HL-60/S4 treated with phorbol 12-myristate 13-acetate at 8.2 ng/mL for 4 days and 3 days (cell line): ENCODE measurements around the gene PCDHGA9.
"Not testable (repeated sequence)": the region's sequence is repeated elsewhere in the genome, so short reads cannot be mapped to it uniquely, and the experiment has no call there.

Experiments
- in situ Hi-C: fragments of 300-500 bp; cut with MboI; formaldehyde crosslinking; loops from 2 replicates; pipeline ENCODE4 v1.15.0; 2022; ENCODE audit warnings: low sequenced_read_pairs

The PCDHGA9 gene

DNA sequence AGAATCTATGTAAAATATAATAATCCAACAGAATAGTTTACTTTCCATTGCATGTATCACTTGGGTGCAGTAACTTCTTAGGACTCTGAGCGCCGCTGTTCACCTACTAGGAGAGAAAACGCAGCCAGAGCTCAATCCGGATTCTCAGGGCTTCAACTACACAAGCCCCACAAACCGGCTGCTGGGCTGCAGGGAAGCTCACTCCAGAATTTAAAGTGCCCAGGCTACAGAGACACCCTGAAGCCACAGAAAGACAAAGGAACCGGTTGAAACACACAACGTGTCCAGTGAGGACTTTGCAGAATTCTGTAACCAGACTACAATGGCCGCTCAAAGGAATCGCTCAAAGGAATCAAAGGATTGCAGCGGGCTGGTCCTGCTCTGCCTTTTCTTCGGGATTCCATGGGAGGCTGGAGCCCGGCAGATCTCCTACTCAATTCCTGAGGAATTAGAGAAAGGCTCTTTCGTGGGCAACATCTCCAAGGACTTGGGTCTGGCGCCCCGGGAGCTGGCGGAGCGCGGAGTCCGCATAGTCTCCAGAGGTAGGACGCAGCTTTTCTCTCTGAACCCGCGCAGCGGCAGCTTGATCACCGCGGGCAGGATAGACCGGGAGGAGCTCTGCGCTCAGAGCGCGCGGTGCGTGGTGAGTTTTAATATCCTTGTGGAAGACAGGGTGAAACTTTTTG lies 10.4 kb downstream of the PCDHGA9 start, which contains the start of gene PCDHGA10:
TSS of gene PCDHGA10 (plus strand) at position 134 of the 686 bp plus-strand sequence. CDS start at position 323, 189 bp downstream.
- in situ Hi-C loops: loop anchor here (10.0 kb wide), 2 partner anchors 112 to 142 kb away; no protein-coding TSS in a partner anchor

DNA sequence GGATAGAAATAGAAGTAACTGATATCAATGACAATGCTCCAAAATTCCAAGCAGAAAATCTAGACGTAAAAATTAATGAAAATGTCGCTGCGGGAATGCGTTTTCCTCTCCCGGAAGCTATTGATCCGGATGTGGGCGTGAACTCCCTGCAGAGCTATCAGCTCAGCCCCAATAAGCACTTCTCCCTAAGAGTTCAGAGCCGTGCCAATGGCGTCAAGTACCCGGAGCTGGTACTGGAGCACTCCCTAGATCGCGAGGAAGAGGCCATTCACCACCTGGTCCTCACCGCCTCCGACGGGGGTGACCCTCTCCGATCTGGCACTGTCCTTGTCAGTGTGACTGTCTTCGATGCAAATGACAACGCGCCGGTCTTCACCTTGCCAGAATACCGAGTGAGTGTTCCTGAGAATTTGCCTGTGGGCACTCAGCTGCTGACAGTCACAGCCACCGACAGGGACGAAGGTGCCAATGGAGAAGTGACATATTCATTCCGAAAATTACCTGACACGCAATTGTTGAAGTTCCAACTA lies 11.0 kb downstream of the PCDHGA9 start:
- in situ Hi-C loops: loop anchor here (10.0 kb wide), 2 partner anchors 111 to 141 kb away; no protein-coding TSS in a partner anchor

DNA sequence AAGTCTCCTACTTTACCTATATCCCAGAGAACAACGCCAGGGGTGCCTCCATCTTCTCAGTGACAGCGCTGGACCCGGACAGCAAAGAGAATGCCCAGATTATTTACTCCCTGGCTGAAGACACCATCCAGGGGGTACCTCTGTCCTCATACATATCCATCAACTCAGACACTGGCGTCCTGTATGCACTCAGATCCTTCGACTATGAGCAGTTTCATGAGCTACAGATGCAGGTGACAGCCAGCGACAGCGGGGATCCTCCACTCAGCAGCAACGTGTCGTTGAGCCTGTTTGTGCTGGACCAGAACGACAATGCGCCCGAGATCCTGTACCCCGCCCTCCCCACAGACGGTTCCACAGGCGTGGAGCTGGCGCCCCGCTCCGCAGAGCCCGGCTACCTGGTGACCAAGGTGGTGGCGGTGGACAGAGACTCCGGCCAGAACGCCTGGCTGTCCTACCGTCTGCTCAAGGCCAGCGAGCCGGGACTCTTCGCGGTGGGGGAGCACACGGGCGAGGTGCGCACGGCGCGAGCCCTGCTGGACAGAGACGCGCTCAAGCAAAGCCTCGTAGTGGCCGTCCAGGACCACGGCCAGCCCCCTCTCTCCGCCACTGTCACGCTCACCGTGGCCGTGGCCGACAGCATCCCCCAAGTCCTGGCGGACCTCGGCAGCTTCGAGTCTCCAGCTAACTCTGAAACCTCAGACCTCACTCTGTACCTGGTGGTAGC lies 12.1 kb downstream of the PCDHGA9 start:
- in situ Hi-C loops: loop anchor here (10.0 kb wide), 2 partner anchors 110 to 140 kb away; no protein-coding TSS in a partner anchor

DNA sequence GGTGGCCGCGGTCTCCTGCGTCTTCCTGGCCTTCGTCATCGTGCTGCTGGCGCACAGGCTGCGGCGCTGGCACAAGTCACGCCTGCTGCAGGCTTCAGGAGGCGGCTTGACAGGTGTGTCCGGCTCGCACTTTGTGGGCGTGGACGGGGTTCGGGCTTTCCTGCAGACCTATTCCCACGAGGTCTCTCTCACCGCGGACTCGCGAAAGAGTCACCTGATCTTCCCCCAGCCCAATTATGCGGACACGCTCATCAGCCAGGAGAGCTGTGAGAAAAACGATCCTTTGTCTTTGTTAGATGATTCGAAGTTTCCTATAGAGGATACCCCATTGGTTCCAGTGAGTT lies 12.7 kb downstream of the PCDHGA9 start:
- in situ Hi-C loops: loop anchor here (10.0 kb wide), 2 partner anchors 110 to 140 kb away; no protein-coding TSS in a partner anchor

DNA sequence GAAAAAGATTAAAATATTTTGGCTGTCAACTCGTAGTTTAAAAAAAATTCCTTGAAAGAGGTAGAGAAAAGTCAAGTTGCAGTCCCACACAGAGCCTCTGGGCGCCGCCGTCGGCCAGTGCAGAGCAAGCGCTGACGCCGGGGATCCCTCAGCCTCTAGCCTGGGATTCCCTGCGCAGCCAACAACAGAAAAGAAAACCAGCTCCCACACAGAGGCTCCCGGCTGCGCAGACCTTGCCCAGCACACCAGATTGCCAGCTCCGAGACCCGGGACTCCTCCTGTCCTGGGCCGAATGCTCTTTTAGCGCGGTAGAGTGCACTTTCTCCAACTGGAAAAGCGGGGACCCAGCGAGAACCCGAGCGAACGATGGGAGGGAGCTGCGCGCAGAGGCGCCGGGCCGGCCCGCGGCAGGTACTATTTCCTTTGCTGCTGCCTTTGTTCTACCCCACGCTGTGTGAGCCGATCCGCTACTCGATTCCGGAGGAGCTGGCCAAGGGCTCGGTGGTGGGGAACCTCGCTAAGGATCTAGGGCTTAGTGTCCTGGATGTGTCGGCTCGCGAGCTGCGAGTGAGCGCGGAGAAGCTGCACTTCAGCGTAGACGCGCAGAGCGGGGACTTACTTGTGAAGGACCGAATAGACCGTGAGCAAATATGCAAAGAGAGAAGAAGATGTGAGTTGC lies 15.1 kb downstream of the PCDHGA9 start, which contains the start of gene PCDHGB7:
TSS of gene PCDHGB7 (plus strand) at position 184 of the 679 bp plus-strand sequence. CDS start at position 367, 183 bp downstream.
- in situ Hi-C loops: loop anchor here (10.0 kb wide), 2 partner anchors 107 to 137 kb away; no protein-coding TSS in a partner anchor

DNA sequence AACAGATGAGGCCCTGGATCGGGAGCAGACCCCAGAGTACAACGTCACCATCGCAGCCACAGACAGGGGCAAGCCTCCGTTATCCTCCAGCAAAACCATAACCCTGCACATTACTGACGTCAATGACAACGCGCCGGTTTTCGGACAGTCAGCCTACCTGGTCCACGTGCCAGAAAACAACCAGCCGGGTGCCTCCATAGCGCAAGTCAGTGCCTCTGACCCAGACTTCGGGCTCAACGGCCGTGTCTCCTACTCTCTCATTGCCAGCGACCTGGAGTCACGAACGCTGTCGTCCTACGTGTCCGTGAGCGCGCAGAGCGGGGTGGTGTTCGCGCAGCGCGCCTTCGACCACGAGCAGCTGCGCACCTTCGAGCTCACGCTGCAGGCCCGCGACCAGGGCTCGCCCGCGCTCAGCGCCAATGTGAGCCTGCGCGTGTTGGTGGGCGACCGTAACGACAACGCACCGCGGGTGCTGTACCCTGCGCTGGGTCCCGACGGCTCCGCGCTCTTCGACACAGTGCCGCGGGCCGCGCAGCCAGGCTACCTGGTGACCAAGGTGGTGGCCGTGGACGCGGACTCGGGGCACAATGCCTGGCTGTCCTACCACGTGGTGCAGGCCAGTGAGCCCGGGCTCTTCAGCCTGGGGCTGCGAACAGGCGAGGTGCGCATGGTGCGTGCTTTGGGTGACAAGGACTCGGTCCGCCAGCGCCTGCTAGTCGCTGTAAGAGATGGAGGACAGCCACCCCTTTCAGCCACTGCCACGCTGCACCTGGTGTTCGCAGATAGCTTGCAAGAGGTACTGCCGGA lies 16.7 kb downstream of the PCDHGA9 start:
- in situ Hi-C loops: loop anchor here (10.0 kb wide), 2 partner anchors 106 to 136 kb away; no protein-coding TSS in a partner anchor

DNA sequence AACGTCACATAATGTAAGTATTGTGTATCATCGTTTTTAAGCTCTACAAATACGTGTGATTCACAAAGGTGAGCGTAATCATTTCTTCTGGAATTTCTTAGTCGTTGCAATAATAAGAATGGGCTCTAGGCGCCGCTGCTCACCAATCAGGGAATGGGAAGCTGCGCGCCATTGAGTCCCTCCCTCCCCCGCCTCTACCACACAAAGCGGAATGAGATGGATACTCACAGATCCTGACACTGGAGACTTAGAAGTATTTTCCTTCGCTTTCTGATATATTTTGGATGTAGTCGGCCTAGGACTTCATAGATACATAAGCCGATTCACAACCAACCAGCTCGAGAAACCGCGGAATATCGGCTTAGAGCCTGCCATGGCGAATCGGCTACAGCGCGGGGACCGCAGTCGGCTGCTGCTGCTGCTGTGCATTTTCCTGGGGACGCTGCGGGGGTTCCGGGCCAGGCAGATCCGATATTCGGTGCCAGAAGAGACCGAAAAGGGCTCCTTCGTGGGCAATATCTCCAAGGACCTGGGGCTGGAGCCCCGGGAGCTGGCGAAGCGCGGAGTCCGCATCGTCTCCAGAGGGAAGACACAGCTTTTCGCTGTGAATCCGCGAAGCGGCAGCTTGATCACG lies 18.4 kb downstream of the PCDHGA9 start, which contains the start of gene PCDHGA11:
TSS of gene PCDHGA11 (plus strand) at position 197 of the 634 bp plus-strand sequence. CDS start at position 374, 177 bp downstream.
- in situ Hi-C loops: no loop called here

DNA sequence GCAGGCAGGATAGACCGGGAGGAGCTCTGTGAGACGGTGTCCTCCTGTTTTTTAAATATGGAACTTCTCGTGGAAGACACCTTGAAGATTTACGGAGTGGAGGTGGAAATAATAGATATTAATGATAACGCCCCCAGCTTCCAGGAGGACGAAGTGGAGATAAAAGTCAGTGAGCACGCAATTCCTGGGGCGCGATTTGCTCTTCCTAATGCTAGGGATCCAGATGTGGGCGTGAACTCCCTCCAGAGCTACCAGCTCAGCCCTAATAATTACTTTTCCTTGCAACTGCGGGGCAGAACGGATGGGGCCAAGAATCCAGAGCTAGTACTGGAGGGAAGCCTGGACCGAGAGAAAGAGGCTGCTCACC lies 18.9 kb downstream of the PCDHGA9 start:
- in situ Hi-C loops: no loop called here

DNA sequence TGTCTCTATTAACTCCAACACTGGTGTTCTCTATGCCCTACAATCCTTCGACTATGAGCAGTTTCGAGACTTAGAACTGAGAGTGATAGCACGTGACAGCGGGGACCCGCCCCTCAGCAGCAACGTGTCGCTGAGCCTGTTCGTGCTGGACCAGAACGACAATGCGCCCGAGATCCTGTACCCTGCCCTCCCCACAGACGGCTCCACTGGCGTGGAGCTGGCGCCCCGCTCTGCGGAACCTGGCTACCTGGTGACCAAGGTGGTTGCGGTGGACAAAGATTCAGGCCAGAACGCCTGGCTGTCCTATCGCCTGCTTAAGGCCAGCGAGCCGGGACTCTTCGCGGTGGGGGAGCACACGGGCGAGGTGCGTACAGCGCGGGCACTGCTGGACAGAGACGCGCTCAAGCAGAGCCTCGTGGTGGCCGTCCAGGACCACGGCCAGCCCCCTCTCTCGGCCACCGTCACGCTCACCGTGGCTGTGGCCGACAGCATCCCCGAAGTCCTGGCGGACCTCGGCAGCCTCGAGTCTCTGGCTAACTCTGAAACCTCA lies 20.2 kb downstream of the PCDHGA9 start:
- in situ Hi-C loops: no loop called here

DNA sequence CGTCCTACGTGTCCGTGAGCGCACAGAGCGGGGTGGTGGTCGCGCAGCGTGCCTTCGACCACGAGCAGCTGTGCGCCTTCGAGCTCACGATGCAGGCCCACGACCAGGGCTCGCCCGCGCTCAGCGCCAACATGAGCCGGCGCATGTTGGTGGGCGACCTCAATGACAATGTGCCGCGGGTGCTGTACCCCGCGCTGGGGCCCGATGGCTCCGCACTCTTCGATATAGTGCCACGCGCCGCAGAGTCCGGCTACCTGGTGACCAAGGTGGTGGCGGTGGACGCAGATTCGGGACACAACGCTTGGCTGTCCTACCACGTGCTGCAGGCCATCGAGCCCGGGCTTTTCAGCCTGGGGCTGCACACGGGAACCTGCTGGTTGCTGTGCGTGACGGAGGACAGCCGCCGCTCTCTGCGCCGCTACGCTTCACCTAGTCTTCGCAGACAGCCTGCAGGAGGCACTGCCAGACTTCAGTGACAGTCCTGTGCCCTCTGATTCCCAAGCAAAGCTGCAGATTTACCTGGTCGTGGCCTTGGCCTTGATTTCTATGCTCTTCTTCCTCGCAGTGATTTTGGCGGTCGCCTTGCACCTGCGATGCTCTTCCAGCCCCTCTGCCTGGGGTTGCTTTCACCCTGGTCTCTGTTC lies 25.3 kb downstream of the PCDHGA9 start:
- in situ Hi-C loops: no loop called here

DNA sequence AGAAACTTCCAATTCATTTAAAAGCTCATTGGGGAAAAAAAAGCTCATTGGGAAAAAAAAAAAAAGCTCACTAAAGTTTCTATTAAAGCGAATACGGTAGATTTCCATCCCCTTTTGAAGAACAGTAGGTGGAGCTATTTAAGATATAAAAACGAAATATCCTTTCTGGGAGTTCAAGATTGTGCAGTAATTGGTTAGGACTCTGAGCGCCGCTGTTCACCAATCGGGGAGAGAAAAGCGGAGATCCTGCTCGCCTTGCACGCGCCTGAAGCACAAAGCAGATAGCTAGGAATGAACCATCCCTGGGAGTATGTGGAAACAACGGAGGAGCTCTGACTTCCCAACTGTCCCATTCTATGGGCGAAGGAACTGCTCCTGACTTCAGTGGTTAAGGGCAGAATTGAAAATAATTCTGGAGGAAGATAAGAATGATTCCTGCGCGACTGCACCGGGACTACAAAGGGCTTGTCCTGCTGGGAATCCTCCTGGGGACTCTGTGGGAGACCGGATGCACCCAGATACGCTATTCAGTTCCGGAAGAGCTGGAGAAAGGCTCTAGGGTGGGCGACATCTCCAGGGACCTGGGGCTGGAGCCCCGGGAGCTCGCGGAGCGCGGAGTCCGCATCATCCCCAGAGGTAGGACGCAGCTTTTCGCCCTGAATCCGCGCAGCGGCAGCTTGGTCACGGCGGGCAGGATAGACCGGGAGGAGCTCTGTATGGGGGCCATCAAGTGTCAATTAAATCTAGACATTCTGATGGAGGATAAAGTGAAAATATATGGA lies 27.9 kb downstream of the PCDHGA9 start, which contains the start of gene PCDHGA12:
TSS of gene PCDHGA12 (plus strand) at position 176 of the 782 bp plus-strand sequence. CDS start at position 429, 253 bp downstream.
- in situ Hi-C loops: no loop called here

DNA sequence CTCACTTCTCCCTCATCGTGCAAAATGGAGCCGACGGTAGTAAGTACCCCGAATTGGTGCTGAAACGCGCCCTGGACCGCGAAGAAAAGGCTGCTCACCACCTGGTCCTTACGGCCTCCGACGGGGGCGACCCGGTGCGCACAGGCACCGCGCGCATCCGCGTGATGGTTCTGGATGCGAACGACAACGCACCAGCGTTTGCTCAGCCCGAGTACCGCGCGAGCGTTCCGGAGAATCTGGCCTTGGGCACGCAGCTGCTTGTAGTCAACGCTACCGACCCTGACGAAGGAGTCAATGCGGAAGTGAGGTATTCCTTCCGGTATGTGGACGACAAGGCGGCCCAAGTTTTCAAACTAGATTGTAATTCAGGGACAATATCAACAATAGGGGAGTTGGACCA lies 28.7 kb downstream of the PCDHGA9 start:
- in situ Hi-C loops: no loop called here

DNA sequence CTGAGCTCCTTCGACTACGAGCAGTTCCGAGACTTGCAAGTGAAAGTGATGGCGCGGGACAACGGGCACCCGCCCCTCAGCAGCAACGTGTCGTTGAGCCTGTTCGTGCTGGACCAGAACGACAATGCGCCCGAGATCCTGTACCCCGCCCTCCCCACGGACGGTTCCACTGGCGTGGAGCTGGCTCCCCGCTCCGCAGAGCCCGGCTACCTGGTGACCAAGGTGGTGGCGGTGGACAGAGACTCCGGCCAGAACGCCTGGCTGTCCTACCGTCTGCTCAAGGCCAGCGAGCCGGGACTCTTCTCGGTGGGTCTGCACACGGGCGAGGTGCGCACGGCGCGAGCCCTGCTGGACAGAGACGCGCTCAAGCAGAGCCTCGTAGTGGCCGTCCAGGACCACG lies 29.7 kb downstream of the PCDHGA9 start:
- in situ Hi-C loops: not testable (repeated sequence)

DNA sequence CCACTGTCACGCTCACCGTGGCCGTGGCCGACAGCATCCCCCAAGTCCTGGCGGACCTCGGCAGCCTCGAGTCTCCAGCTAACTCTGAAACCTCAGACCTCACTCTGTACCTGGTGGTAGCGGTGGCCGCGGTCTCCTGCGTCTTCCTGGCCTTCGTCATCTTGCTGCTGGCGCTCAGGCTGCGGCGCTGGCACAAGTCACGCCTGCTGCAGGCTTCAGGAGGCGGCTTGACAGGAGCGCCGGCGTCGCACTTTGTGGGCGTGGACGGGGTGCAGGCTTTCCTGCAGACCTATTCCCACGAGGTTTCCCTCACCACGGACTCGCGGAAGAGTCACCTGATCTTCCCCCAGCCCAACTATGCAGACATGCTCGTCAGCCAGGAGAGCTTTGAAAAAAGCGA lies 30.1 kb downstream of the PCDHGA9 start:
- in situ Hi-C loops: not testable (repeated sequence)

DNA sequence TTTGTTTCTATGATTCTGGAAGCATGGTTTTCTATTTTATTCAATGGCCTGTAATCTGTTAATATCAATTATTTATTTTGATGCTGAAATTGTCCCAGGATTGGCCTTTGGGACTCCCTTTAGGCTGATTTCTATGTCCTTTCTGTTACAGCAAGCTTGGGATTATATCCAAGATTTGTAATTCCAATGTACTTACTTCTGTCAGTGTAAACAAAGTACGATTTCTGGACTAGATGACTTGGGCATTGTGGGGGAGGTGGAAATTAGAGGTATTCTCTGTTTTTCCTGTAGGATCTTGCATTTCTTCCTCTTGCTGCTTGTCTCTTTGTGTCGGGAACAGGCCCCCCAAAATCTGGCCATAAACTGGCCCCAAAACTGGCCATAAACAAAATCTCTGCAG lies 31.4 kb downstream of the PCDHGA9 start:
- in situ Hi-C loops: no loop called here

DNA sequence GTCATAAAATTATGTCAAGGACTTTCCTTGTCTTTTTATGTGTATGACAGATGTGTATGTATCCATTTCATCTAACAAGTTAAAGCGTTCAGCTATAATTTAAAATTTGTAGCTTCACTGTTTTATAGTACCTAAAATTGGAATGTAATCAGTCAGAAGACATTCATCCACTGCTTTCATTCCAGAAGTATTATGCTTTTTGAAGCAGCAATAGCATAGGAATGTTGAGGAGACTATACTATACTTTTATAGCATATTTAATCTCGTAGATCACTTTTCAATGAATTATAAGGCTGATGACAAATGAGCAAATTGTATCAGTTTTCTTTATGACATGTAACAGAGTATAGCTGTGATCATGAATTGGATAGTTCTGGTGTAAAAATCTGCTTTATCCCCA lies 34.6 kb downstream of the PCDHGA9 start:
- in situ Hi-C loops: no loop called here

DNA sequence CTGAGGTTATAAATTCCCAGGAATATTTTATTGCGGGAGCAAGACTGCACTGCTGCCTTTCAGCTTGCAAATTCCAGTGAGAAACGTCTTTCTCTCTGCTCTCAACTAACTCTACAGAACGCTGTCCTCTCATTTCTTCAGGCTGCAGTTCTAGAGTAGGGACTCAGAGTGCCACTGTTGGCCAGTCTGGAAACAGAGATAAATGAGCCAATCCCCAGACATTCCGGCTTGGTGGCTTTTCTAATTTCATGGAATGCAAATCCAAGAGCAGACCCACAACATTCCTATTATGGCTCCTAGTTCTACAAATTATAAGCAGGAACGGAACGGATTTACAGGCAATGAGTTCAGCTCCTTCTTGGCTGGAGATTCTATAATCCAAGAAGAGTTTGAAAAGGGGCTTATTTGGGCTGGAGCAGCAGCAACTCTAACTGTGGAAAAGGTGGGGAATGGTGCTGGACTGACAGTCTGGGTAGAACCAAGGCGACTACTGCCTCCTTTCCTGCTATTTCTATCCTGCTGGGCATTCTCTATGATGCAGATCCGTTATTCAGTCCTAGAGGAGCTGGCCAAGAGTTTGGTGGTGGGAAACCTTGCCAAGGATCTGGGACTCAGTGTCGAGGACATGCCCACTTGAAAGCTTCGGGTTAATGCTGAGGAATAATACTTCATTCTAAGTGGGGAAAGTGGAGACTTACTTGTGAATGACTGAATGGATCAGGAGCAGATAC lies 37.0 kb downstream of the PCDHGA9 start:
- in situ Hi-C loops: no loop called here
